Measurements from ENCODE around the gene FAM114A1.
A peak's percentile ranks its signal among the peaks of the same experiment; 100 is the strongest.
"Not testable (repeated sequence)": the region's sequence is repeated elsewhere in the genome, so short reads cannot be mapped to it uniquely, and the experiment has no call there.

Gene FAM114A1

GRCh38 chr4:38904090-38904666 lies 36.6 kb downstream of the FAM114A1 start:
- DNase-seq (ENCODE audit: low read depth): no peak

- DNase-seq (ENCODE audit: low read depth): no peak
Observed at GRCh38 chr4:38904682-38905081, 37.1 kb downstream of the FAM114A1 start.

- DNase-seq (ENCODE audit: low read depth): no peak
Observed at GRCh38 chr4:38905652-38906385, 38.2 kb downstream of the FAM114A1 start.

- DNase-seq (ENCODE audit: low read depth): no peak
Observed at GRCh38 chr4:38907696-38908270, 40.2 kb downstream of the FAM114A1 start.

- DNase-seq (ENCODE audit: low read depth): no peak
Observed at GRCh38 chr4:38909015-38909414, 41.4 kb downstream of the FAM114A1 start.

GRCh38 chr4:38911257-38911656 lies 43.7 kb downstream of the FAM114A1 start:
- no peak for DNase-seq (ENCODE audit: low read depth)

- DNase-seq (ENCODE audit: low read depth): no peak
Observed at GRCh38 chr4:38914854-38915253, 47.2 kb downstream of the FAM114A1 start.

GRCh38 chr4:38916267-38916666 lies 48.7 kb downstream of the FAM114A1 start:
- DNase-seq (ENCODE audit: low read depth): not testable (repeated sequence)

GRCh38 chr4:38917481-38918025 lies 49.9 kb downstream of the FAM114A1 start:
- peak; percentile 38 for DNase-seq (ENCODE audit: low read depth)

- no peak for DNase-seq (ENCODE audit: low read depth)
Observed at GRCh38 chr4:38919494-38919893, 51.9 kb downstream of the FAM114A1 start.

- no peak for DNase-seq (ENCODE audit: low read depth)
Observed at GRCh38 chr4:38920186-38920585, 52.6 kb downstream of the FAM114A1 start.

- no peak for DNase-seq (ENCODE audit: low read depth)
Observed at GRCh38 chr4:38920677-38921076, 53.1 kb downstream of the FAM114A1 start.

- DNase-seq (ENCODE audit: low read depth): no peak
Observed at GRCh38 chr4:38921151-38921550, 53.5 kb downstream of the FAM114A1 start.

GRCh38 chr4:38923746-38924145 lies 56.1 kb downstream of the FAM114A1 start:
- no peak for DNase-seq (ENCODE audit: low read depth)

GRCh38 chr4:38924353-38924752 lies 56.7 kb downstream of the FAM114A1 start:
- no peak for DNase-seq (ENCODE audit: low read depth)

- DNase-seq (ENCODE audit: low read depth): no peak
Observed at GRCh38 chr4:38925492-38926413, 58.1 kb downstream of the FAM114A1 start.

GRCh38 chr4:38926896-38927295 lies 59.3 kb downstream of the FAM114A1 start:
- DNase-seq (ENCODE audit: low read depth): no peak

- DNase-seq (ENCODE audit: low read depth): no peak
Observed at GRCh38 chr4:38928568-38928967, 61.0 kb downstream of the FAM114A1 start.

GRCh38 chr4:38928974-38929373 lies 61.4 kb downstream of the FAM114A1 start:
- no peak for DNase-seq (ENCODE audit: low read depth)

GRCh38 chr4:38930204-38930603 lies 62.6 kb downstream of the FAM114A1 start:
- no peak for DNase-seq (ENCODE audit: low read depth)

- no peak for DNase-seq (ENCODE audit: low read depth)
Observed at GRCh38 chr4:38930707-38931106, 63.1 kb downstream of the FAM114A1 start.

- DNase-seq (ENCODE audit: low read depth): no peak
Observed at GRCh38 chr4:38931125-38931524, 63.5 kb downstream of the FAM114A1 start.
